Esophagus muscularis mucosa (tissue), 4 donors: Measurements from ENCODE around the gene ZSCAN4.

Experiments used
- EP300 ChIP-seq: sonication (generic); formaldehyde crosslinking; IDR thresholded peaks from one replicate; pipeline ENCODE4 v1.6.1; 2017; ENCODE audit warnings: antibody characterized with exemption
- POLR2A ChIP-seq: fragments of 450-650 bp; IDR thresholded peaks from one replicate; pipeline ENCODE4 v1.6.1; 2017; ENCODE audit warnings: antibody characterized with exemption, moderate library complexity, mild to moderate bottlenecking, low read depth
- POLR2AphosphoS5 ChIP-seq, 2 donors: sonication (generic); formaldehyde crosslinking; IDR thresholded peaks; one replicate each; pipeline ENCODE4 v1.6.1; 2017; ENCODE audit warnings: antibody characterized with exemption in 2 of 2
- TF ChIP-seq, protein P1 (sequence below), 3 experiments: fragments of 200-600 bp in 2 of 3; fragments of 450-650 bp in 1 of 3; sonication (generic) in 2 of 3; IDR thresholded peaks; one replicate each; pipeline ENCODE4 v1.5.1; 2017 to 2019; ENCODE audit warnings: antibody characterized with exemption in 3 of 3, mild to moderate bottlenecking in 2 of 3, moderate library complexity in 1 of 3

DNA sequence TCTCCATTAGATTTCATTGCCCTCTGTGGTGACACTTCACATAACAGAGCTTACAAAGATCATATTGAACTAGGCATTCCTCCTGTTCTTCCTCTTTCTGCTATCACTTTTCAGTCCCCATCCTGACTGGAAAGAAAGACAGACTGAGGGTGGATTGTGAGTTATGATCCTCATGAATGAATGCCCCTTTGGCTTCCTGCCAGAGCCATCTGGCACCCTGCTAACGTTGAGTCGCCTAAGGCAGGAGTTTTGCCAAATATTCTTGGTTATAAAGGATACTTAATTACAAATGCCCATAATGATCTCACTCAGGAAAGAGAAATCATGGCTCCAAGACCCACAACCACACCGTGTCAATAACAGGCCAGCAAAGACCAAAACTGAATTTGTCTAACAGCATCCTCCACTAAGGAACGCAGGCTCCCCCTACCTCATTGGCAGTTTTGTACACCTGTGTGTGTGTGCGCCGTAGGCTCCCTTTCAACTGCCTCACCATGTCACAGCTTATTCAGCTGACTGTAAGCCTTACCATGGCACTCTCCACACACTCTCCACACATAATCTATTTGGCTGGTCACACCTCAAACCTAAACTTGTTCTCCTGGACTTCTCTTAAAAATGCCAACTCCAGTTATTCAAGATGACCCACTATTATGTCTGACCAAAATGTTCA lies 20.3 kb upstream of the ZSCAN4 start:
- TF ChIP-seq, protein P1, sequence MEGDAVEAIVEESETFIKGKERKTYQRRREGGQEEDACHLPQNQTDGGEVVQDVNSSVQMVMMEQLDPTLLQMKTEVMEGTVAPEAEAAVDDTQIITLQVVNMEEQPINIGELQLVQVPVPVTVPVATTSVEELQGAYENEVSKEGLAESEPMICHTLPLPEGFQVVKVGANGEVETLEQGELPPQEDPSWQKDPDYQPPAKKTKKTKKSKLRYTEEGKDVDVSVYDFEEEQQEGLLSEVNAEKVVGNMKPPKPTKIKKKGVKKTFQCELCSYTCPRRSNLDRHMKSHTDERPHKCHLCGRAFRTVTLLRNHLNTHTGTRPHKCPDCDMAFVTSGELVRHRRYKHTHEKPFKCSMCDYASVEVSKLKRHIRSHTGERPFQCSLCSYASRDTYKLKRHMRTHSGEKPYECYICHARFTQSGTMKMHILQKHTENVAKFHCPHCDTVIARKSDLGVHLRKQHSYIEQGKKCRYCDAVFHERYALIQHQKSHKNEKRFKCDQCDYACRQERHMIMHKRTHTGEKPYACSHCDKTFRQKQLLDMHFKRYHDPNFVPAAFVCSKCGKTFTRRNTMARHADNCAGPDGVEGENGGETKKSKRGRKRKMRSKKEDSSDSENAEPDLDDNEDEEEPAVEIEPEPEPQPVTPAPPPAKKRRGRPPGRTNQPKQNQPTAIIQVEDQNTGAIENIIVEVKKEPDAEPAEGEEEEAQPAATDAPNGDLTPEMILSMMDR (IDR thresholded peaks at IDR 0.05): no peak
- TF ChIP-seq POLR2AphosphoS5 (IDR thresholded peaks at IDR 0.05): no peak
- TF ChIP-seq POLR2A: no peak
- TF ChIP-seq EP300: no peak
